Measurements from ENCODE around the gene IRF6. TPM values are rescaled to one million over a fixed set of nuclear protein-coding genes. Genes with fewer than 3 reads are reported as not detected.

IRF6 gene
- polyA plus RNA-seq, 3 donors: 1.8 to 10.4 (median 2.0) TPM

- WGBS, 3 donors: 95 to 96% (median 95%) methylated on average over 17 of the region's 17 CpGs
- no peak overlapping the region for H3K27ac ChIP-seq (ENCODE audit: low read depth, low read length)
Observed at GRCh38 chr1:209770636-209771415, 35.1 kb downstream of the IRF6 start.

- 30 to 61% (median 37%) methylated on average over 7 of the region's 7 CpGs for WGBS, 3 donors
- H3K27ac ChIP-seq (ENCODE audit: low read depth, low read length): no peak overlapping the region
Observed at GRCh38 chr1:209769971-209770370, 36.0 kb downstream of the IRF6 start.

DNA sequence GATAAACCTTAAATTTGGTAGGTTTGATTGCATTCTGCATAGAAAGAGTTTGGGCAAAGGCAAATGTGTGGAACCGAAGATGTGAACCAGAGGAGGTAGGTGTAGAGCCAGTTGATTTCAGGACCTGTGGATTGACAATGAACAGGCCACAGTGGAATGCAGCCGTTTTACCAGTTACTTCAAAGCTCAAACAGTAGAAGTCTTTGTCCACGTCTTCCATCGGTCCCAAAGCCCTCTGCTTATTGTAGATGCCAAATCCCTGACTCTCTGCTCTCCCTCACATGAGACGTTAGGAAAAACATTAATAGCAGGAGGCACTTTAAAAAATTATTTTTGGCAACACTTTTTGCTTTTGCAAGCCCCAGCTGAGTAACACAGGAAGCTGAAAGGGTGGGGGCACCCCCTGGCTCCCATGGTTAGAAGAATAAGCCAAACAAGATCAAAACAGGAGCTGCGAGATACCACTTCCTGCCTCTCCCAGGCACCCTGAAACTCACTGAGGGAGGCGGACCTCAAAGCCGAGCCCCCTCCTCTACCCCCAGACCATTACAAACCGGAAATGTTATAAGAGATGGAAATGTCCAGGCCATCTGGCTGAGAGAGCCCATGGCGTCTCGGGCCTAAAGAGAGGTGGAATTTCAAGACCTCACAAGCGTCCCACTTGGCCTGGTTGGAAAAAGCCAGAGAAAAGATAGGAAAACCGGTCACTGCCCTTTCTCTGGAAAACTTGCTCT, 36.6 kb downstream of the IRF6 start:
- no peak overlapping the region for H3K27ac ChIP-seq (ENCODE audit: low read depth, low read length)
- WGBS, 3 donors: 3 to 48% (median 6%) methylated on average over 13 of the region's 13 CpGs

DNA sequence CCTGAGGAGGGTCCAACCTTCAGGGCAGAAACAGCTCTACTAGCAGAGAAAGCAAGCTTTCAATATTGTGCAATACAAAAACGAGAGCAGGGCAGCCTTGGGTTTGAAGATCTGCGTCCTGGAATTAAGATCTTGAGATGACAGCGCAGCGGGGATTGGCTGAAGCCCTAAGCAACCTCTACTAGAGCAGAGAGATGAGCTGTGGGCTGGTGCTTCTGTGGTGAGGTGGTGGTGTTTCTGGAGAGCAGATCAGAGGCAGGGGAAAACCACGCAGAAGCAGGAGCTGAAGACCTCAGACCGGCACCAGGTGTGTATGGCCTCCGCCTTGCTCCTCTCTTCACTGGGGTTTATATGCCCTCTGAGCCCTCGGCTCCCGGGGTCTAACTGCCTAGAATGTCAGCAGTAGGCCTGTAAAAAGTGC, 37.6 kb downstream of the IRF6 start:
- no peak overlapping the region for H3K27ac ChIP-seq (ENCODE audit: low read depth, low read length)
- WGBS, 3 donors: 51 to 84% (median 70%) methylated on average over 9 of the region's 9 CpGs

DNA sequence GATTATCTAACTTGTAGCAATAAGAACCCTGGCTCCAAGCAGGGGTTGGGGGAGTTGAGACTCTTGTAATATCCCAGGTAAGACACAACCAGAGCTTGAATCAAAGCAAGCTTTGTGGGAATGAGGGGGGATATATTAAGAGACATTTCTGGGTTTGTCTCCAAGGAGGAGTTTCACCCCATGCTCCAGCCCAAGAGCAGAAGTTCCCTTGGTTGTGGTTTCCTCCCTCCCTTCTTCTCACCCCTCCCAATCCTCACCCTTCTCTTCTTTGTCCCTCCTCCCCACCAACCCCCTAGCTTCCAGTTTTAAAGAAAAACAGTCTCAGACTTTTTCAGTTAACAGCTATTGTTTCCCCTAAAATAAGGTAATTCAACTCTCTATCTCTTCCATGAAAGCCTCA, 38.2 kb downstream of the IRF6 start:
- H3K27ac ChIP-seq (ENCODE audit: low read depth, low read length): no peak overlapping the region

DNA sequence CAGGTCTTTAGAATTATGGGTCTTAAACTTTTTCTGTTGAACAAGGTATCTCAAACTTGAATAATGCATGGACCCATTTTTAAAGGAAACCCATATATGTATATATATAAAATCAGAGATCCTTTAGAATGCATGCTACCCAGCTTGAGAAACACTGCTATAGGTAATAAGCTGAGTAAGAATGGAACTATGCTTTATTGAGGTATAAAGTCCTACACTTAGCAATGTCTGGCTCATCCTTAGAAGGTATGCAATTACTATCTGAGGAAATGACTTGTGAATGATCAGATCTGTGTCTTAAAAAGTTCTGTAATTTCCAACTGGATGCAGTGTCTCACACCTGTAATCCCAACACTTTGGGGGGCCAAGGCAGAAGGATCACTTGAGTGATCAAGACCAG, 38.8 kb downstream of the IRF6 start:
- H3K27ac ChIP-seq (ENCODE audit: low read depth, low read length): no peak overlapping the region

DNA sequence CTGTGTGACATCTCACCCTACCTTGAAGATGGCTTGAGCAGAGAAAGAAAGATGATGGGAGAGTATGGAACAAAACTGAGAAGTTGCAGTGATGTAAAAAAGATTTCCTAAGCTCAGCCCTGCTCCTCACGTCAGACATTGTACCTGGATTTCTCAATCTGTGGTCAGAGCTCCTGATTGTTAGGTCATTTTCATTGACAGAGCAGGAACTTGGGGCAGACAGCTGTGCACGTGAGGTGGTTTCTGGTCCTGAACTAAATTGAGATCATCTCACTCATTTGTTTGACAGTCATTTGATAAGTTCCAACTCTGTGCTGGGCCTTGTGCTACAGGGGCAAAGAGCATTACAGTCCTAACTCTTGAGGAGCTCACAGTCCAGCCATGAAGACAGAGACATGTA, 39.9 kb downstream of the IRF6 start:
- 38 to 71% (median 51%) methylated on average over 2 of the region's 2 CpGs for WGBS, 3 donors

GRCh38 chr1:209761011-209761635, 44.8 kb downstream of the IRF6 start:
- H3K27ac ChIP-seq (ENCODE audit: low read depth, low read length): no peak overlapping the region

More for the DNA sequence above, 39.9 kb downstream of the IRF6 start:
- no peak overlapping the region for H3K27ac ChIP-seq (ENCODE audit: low read depth, low read length)

GRCh38 chr1:209759829-209760359, 46.0 kb downstream of the IRF6 start:
- H3K27ac ChIP-seq (ENCODE audit: low read depth, low read length): no peak overlapping the region
- 88 to 96% (median 95%) methylated on average over 12 of the region's 12 CpGs for WGBS, 3 donors

DNA sequence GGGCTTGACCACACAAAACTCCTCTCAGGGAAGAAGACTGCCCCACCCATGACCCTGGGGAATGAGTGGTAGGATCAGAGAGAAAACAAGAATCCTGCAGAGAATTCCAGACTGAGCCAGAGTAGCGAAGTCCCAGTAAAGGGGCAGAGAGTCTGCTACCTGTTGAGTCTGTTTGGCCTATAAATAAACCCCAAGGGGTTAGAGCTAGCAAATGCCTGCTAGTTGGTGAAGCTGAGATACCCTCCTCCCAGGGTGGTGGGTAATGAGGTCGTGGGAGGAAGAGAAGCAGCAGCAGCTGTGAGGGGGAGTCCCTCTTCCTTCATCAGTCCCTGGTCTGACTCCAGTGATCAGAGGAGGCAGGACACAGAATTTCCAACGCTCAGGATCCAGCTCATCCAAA, 47.5 kb downstream of the IRF6 start:
- WGBS, 3 donors: 50 to 65% (median 59%) methylated on average over 3 of the region's 3 CpGs
- H3K27ac ChIP-seq (ENCODE audit: low read depth, low read length): no peak overlapping the region

DNA sequence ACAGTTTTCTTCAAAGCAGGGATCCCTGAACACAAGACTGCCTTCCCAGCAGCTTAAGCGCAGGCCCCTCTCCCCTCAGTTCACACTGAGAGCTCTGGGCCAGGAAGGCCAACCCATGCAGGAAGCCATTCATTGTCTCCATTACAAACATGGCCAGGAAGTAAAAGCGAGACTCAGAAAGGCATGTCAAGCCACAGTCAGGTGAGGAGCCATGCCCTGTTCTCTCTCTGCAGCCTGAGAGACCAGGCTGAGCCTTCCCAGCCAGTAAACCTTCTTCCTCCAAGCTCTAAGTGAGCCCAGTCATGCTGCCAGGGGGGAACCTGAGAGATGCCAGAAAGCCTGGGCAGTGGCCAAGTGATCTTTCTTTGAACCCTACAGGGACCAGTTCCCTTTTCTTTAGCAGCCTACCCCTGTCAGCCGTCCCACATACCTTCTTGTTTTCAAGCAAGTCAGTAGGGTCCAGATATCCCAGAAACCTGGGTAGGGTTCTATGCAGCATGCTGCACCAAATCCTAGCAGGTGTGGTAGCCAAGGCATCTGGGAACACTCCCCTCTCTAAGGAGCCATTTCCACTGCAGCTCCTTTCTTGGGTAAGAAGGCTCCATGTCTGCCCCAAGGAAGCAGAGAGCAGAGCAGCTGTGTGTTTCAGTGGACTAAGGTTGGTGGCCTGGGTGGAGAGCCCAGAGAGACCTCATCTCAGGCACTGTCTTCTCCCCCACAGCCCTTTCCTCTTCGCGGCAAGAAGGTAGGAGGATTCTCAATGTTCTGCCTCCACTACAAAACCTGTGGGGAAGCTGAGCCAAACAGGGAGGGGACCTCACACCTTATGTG, 49.1 kb downstream of the IRF6 start:
- peak overlapping the region; percentile 30 for H3K27ac ChIP-seq (ENCODE audit: low read depth, low read length)
- 39 to 70% (median 60%) methylated on average over 5 of the region's 5 CpGs for WGBS, 3 donors

GRCh38 chr1:209755926-209756614, 49.9 kb downstream of the IRF6 start, which contains the start of gene TRAF3IP3:
TRAF3IP3 (plus strand) TSS chr1:209756053; CDS start chr1:209760040, 3,987 bp downstream.
- peak within 1 kb of the TSS; percentile 31 for H3K27ac ChIP-seq (ENCODE audit: low read depth, low read length)
- WGBS, 3 donors: 48 to 70% (median 60%) methylated on average over 10 of the region's 10 CpGs

DNA sequence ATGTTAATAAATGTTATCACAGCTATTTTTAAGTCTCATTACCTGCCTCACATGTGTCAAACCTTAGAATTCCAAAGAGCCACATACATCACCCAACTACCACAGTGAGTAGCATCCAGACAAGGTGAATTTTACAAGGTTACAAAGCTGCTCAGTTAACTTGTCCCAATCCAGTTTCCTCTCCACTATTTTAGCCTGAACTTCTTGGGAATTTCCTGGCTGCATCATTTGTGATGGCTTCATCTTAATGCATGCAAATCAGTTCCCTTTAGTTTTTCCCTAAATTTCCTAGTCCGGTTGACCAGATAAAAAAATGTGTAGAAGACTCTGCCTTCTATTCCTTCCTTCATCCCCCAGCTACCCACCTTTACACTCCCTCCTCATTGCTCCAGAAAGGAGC, 50.7 kb downstream of the IRF6 start:
- H3K27ac ChIP-seq (ENCODE audit: low read depth, low read length): peak overlapping the region; percentile 31
- WGBS, 3 donors: 63 to 84% (median 69%) methylated on average over 1 of the region's 1 CpG

- H3K27ac ChIP-seq (ENCODE audit: low read depth, low read length): no peak overlapping the region
- WGBS, 3 donors: 68 to 80% (median 70%) methylated on average over 3 of the region's 3 CpGs
Observed at GRCh38 chr1:209752890-209753289, 53.1 kb downstream of the IRF6 start.

GRCh38 chr1:209751627-209752231, 54.2 kb downstream of the IRF6 start:
- H3K27ac ChIP-seq (ENCODE audit: low read depth, low read length): no peak overlapping the region
- WGBS, 3 donors: 47 to 58% (median 57%) methylated on average over 5 of the region's 5 CpGs

DNA sequence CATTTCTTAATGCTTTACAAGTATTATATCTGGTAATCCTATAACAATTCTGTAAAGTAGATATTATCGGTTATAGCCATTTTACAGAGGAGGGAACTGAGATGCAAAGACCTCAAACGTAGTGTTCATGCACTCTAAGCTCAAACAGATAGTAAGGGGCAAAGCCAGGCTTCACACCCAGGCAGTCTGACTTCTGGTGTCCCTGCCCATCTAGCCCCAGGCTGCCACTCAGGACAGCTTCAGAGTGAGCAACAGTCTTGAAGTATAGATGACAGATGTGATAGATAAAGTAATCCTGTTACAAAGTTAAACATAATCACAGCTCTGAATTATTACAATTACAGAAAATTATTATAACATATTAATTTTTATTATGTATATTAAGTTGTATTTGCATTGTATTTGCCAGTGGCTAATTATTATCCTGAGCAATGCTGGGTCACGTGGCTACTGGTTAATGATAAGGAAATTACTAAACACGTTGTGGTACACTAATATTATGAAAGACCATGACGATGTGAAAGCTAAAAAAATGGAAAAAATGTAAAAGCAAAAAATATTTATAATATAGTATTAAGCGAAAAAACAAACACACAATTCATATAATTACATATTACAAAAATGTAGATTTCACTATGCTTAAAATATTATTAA, 56.1 kb downstream of the IRF6 start:
- WGBS, 3 donors: 56 to 61% (median 60%) methylated on average over 6 of the region's 6 CpGs
- H3K27ac ChIP-seq (ENCODE audit: low read depth, low read length): no peak overlapping the region

DNA sequence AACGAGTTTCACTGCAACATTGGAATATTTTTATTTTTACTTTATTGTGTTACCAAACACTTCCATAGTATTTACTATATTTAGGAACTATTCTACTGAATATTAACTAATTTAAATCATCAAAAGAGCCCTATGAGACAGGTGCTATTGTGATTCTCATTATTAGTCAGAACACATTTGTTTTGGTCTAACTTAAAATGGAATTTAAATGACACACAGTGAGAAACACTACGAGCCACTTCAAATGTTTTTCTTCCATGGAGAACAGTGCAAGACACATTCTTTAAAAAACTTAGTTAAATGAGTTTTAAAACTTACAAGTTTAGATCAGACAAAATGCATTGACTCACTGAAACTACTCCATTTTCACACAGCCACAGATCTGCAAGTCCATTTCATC, 56.7 kb downstream of the IRF6 start:
- no peak overlapping the region for H3K27ac ChIP-seq (ENCODE audit: low read depth, low read length)
- 65 to 76% (median 76%) methylated on average over 2 of the region's 2 CpGs for WGBS, 3 donors
